Non-pigmented ciliary epithelial cell (primary cell): ENCODE measurements around the gene HCN1.

Source experiments
- DNase-seq: peaks from one replicate; pipeline ENCODE4 v3.0.0-alpha.2; 2010; ENCODE audit warnings: low read depth

HCN1 gene

DNA sequence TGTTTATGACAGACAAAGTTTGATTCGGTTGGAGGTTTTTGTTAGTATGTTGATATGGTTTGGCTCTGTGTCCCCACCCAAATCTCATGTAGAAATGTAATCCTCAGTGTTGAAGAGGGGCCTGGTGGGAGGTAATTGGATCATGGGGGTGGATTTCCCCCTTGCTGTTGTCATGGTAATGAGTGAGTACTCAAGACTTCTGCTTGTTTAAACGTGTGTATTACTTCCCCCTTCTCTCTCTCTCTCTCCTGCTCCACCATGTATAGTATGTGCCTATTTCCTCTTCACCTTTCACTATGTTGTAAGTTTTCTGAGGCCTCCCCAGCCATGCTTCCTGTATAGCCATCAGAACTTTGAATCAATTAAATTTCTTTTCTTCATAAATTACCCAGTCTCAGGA is 415.1 kb downstream of the HCN1 start:
- no peak for DNase-seq

DNA sequence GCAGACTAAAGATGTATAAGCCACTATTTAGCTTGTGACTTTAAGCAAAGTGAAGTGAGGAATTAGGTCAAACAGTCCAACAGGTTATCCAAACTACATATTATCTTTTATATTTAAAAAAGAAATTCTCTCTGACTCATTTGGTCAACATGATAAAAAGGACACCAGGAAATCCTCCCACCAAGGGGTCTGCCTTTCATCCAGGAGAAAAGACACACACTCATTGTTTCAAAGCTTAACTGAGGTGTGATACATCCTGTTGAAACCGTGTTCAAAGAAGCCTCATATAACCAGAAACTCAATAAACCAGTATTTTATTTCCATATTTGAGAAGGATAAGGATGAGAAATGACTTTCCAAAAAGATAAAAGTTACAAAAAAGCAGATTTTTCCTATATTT is 417.1 kb downstream of the HCN1 start:
- no peak for DNase-seq

- no peak for DNase-seq
Measured at GRCh38 chr5:45277860-45278259, 418.3 kb downstream of the HCN1 start.

DNA sequence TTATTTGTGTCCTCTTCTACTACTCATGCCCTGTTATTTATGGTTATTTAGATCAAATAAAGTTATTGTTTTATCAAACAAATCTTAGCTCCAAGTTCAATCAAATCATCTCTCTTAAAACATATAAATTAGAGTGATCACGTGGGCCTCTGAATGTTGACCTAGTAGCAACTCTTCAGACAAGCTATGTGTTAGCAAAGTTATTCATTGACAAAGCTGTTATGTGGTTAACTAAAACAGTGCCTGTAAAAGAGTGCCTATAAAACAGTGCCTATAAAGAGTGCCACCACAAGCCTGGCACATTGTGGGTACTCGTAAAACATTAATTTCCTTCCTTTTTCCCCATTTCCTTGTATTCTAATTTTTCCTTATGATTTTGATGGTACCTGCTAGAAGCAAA is 421.9 kb downstream of the HCN1 start:
- no peak for DNase-seq

DNA sequence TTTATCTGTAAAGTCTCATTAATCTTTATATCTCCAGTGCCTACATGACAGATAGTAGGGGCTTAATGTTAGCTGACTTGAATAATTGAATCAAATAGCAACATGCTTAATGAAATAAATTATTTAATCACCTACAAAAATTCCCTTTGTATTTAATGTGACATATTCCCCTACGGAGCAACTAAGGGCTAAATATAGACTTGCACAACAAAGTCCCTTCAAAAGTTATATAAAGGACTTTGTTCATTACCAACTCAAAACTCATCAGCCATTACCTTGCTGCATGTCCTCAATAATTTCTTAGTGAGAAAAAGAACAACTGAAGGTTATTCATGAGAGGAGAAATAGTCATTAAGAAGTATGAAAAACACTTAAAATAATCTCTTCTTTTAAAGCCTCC is 424.6 kb downstream of the HCN1 start:
- no peak for DNase-seq

DNA sequence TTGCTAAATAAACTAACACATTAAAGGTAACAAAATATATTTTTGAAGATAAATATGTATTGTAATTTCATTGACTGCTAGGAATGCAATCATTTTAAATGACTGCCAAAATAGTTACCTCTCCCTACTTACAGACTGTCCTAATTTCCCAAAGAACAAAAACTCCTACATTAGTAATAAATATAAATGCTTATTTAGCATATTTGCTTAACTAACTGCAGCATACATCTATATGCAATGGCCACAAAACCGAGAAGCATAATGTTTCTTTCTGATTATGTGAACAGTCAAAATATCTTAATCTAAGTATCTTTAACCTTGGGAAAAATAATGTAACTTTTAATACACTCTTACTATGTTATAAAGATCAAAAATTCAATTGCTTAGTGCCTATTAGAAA is 431.7 kb downstream of the HCN1 start:
- DNase-seq = no peak

DNA sequence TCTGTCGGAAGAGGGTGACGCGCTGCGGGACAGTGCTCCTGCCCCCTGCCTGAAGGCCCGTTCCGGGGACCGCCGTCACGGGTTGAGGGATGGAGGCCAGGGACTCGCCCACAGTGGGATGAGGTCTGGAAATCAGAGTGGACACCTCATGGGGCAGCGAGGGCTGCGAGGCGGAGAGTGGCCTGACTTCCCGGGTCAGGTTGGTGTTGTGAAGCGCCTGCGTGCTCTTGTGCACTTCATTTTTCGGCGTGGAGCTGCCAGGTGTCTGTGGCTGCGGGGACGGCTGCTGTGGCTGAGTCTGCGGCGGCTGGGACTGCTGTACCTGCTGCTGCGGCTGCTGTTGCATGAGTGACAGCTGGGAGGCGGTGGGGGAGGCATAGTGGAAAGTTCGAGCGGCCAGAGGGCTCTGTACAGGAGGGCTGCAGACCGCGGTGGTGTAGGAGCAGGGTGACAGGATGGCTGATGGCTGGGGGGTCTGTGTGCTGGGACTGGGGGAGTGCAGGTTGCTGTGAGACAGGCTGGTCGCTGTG is 434.1 kb downstream of the HCN1 start:
- DNase-seq = no peak

DNA sequence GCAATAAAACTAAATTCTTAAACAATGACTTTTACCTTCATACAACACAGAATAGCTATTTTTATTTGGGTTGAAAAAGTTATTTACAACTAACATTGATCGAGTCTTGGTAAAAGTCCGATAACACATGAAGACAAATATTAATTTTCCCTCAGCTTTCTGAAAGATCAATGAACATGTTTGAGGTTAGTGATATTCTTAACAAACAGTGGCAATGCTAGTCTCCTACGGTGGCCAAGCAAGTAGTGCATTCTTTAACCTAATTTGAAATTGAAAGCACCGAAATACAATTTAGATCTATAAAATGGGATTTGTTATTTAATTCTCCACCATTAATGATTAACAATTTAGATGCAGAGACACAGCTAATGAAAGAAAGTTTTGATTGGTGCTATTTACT is 435.1 kb downstream of the HCN1 start:
- DNase-seq = no peak

- no peak for DNase-seq
Measured at GRCh38 chr5:45260292-45260691, 435.9 kb downstream of the HCN1 start.

GRCh38 chr5:45252978-45253377 is 443.2 kb downstream of the HCN1 start:
- DNase-seq = no peak

DNA sequence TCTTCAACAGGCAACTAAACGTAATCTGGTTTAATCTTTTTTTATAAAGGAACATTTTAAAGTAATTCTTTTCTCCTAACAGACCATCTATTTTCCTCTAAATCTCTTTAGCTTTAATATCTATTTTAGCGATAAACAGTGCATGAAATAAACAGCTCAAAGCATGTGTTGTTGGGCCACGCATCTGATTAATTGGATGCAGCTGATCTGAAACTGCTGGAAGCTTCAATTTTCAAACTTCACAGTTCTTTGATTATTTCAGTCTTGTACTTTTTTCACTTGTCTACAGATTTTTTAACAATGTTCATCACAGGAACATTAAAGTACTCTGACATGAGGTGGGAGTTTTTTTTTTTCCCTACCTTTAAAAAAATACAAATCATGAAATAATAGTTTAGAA is 443.6 kb downstream of the HCN1 start:
- DNase-seq = no peak

GRCh38 chr5:45225571-45226031 is 470.6 kb downstream of the HCN1 start:
- no peak for DNase-seq

DNA sequence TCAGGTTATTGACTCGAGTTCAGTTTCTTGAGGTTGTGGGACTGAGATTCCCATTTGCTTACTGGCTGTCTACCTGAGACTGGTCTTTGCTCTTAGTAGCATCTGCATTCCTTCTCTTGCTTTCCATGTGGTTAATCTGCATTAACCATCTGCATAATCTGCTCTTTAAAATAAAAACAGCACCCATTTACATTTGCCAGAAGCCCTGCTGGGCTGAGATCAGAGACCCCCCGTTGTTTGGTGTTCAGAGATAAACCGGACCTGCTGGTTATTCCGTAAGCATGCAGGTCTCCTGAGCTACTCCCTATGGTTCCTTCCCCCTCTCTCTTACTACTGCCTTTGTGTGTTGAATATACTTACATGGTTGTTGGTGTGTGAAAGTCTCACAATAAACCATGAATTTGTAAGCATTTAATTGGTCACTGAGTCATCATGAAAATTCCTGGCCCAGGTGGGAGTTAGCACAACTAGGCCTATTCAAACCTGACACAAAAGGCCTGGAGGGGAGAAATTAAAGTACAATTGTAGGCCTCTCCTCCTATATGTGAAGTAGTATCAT is 490.7 kb downstream of the HCN1 start:
- no peak for DNase-seq
